GM21447 (cell line): ENCODE data around the gene BACH2.
A peak's percentile ranks its signal among the peaks of the same experiment; 100 is the strongest.
"Not testable (repeated sequence)": the region's sequence is repeated elsewhere in the genome, so short reads cannot be mapped to it uniquely, and the experiment has no call there.

Experiments
- ATAC-seq: cut with Tn5 transposase; IDR thresholded peaks from one replicate; pipeline ENCODE4 v1.9.1; 2021; ENCODE audit not compliant: unreplicated experiment

Gene BACH2

DNA sequence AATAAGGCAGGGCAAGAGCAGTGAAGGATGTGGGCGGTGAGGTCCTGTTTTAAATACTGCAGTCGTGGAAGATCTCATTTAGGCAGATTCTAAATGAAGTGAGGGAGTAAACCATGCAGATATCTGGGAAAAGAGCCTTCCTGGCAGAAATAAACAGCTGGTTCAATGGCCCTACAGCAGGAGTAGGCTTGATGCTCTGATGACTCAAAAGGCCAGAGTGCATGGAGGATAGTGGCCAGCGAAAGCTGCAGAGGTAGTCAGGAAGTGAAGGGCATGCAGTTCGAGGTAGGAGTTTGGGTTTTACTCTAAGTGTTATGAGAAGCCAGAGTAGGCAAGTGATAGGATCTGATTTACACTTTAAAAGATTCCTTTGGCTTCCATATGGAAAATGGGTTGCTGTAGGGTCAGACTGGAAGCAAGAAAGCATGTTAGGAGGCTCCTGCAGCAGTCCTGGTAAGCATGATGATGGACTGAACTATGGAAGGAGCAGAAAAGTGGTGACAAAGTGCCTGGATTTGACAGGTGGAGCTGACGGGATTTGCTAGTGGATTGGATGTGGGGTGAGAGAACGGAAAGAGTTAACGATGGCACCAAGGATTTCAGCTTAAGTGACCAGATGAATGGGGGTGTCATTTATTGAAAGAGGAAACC lies 252.3 kb downstream of the BACH2 start:
- no peak for ATAC-seq

DNA sequence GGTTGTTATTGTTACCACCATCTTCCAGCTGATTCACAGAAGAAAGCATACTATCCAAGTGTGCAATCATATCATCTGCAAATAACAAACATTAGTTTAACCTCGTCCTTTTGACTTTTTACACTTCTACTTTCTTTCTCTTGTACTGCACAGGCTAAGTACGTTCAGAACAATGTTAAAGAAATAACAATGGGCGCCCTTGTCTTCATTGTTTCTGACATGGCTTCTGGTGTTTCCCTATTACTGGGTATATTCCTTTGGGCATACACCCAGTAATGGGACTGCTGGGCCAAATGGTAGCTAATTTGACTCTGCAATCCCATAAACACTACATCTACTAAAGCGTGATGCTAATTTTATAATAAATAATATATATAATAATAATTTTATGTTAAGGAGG lies 255.7 kb downstream of the BACH2 start:
- ATAC-seq: no peak

DNA sequence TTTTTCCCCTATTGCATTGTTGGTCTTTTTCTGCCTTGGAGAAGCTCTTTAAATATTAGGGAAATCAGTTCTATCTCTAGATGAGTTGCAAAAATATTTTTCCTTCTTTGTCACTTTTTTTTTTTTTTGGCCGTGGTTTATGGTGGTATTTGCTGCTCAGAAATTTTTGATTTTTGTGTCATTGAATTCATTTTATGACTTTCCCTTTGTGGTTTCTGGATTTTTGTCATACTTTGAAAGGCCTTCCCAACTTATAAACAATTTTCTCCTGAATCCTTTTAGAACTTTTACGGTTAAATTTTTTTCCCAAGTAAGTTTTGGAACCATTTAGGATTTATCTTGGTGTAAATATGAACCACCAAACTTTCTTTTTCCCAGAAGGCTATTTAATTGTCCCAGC lies 256.7 kb downstream of the BACH2 start:
- ATAC-seq: no peak

DNA sequence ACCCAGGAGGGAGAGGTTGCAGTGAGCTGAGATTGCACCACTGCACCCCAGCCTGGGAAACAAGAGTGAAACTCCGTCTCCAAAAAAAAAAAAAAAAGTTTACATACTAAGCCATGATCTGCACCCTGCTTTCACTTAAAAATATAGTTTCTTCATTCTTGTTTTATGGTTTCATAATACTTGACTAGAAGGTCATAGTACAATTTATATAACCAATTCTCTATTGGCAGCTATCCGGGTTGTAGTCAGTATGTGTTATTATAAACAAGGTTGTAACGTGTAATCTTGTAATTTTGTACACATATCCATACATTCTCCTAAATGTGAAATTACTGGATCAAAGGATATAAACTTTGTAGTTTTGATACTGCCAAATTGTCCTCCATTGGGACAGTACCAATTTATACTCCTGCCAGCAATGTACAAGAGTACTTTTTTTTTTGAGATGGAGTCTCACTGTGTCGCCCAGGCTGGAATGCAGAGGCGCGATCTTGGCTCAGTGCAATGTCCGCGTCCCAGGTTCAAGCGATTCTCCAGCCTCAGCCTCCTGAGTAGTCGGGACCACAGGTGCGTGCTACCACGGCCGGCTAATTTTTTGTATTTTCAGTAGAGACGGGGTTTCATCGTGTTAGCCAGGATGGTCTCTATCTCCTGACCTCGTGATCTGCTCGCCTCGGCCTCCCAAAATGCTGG lies 257.5 kb downstream of the BACH2 start:
- ATAC-seq: no peak

DNA sequence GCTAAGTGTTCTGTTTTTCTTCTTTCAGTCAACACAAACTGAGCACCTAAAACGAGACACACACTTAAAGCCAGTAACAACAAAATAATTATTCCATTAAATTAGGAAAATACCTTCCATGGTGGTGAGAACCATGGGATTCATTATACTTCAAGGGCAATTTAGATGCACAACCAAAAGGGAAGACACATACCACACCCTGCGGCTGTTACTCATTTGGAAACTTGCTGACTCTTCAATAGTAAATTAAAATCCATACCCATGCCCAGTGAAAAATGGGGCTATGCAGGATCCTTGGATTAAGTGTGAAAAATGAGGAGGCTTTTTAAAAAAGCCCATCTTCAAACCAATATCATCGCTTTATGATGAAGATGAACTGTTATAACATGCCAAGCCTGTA lies 259.7 kb downstream of the BACH2 start:
- no peak for ATAC-seq

DNA sequence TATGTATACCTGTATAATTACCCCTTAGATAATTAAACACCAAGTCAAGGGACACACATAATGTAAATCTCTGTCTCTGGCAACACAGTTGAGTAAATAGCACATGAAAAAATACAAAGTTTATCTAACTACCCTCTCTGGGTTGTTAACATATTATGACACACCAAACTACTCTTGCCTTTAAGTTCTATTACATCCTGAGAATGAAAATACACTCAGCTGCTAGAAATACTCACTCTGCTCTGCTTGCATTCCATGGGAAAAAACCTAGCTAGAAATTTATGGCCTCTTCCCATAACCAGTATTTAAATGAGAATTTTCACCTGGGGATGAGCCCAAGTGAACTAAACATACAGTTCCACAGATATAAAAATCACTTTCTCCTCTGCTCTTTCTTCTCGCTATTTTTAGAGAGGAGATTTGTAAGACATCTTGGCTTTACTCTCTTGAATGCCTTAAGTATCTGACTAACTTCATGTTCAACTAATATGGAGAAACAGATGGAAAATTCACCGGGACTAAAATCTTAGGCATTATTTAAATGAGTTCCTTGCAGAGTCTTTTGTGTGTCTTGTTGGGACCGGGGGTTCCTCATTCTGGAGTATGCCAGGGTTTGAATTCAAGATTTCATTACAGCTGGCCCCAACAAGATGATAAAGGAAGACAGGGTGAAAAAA lies 261.5 kb downstream of the BACH2 start:
- ATAC-seq: no peak

DNA sequence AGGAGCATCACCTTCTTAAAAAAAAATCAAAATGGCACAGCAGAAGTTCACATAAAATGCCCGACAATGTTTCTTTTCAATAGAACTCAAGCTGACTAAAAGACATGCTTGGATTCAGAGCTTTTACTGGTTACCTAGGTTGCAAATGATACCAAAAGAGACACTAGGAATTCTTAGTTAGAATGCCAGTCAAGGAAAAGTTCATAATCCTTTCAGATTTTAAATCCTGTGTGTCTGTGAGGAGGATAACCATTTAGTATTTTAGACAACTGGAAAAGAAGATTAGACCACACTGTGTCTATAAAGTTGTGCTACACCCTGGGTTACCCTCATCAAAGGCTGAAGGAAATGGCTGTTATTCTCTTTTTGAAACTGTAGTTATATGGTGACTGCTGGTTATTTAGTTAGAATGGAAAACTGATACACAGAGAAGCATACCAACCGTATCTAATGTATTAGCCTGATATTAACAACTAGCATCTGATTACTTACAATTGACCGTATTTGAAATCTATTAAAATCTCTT lies 262.8 kb downstream of the BACH2 start:
- no peak for ATAC-seq

DNA sequence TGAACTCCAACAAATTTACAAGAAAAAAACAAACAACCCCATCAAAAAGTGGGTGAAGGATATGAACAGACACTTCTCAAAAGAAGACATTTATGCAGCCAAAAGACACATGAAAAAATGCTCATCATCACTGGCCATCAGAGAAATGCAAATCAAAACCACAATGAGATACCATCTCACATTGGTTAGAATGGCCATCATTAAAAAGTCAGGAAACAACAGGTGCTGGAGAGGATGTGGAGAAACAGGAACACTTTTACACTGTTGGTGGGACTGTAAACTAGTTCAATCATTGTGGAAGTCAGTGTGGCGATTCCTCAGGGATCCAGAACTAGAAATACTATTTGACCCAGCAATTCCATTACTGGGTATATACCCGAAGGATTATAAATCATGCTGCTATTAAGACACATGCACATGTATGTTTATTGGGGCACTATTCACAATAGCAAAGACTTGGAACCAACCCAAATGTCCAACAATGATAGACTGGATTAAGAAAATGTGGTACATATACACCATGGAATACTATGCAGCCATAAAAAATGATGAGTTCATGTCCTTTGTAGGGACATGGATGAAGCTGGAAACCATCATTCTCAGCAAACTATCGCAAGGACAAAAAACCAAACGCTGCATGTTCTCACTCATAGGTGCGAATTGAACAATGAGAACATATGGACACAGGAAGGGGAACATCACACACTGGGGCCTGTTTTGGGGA lies 264.0 kb downstream of the BACH2 start:
- not testable (repeated sequence) for ATAC-seq

DNA sequence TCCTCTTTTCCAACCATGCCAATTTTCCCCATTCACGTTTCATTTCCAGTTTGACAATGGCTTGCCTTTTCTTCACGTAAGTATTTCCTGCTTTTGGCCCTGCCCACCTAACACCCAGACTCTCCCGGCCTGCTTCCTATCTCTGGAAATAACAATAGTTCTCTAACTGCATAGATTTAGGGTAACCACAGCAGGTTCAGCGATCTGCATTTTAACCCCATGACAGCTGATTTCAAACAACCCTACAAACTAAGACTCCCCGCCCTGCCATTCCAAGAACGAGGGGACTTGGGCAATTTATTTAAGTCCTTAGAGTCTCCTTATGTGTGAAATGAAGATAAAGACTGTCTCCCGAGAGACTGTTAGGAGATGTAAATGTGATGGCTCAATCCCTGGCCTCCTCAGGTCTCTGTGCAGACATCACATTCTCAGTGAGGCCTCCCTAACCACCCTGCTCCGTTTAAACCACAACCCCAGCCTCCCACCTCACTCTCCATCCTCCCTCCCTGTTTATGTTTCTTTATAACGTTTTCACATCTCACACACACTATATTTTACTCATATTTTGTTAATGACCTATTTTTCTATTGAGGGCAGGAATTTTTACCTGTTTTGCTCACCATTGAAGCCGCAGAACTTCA lies 267.5 kb downstream of the BACH2 start:
- ATAC-seq: no peak

DNA sequence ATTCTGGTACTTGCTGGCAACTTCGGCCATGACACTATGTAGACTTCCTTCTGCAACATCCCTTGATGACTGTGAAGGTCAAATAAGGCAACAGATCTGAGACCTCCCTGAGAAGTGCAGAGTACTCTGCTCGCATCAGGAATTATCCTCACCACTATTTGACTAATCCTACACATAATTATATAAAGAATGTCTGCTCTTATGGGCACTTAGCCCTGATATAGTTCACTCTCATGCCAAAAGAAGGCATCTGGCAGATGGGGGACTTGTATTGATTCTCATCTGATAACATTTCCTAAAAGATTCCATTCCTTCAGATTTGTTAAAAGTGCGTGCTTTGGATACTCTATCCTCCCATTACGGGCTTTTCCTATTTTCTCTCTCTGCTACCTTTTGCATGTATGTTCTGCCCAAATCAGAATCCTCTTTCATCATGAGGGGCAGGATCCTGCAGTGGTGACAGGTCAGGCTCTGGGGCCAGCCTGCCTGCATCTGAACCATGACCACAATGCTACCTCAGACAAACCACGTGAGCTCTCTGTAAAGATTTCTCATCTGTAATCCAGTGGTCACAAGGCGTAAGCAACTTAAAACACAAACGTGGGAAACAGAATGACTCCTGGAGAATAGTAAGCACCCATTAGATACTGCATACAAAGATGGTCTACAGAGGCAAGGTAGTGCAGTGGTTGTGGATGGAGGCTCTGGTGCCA lies 268.4 kb downstream of the BACH2 start:
- no peak for ATAC-seq

DNA sequence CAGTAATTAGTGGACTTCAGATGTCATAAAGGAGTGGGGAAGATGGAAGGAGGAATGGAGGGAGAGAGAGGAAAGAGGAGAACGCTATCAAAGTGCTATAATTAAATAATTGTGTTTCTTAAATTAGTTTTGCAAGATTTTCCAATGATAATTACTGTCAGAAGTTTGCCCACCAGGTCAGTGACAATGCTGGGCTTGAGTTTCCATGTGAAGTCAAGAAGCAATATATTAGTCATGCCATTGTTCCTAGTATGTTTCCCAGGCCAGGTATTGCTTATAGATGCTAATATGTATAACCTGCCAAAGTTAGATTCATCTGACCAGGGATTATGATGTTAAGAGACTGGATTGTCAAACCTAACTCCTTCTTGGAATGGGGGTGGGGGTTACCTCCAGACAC lies 270.4 kb downstream of the BACH2 start:
- no peak for ATAC-seq

DNA sequence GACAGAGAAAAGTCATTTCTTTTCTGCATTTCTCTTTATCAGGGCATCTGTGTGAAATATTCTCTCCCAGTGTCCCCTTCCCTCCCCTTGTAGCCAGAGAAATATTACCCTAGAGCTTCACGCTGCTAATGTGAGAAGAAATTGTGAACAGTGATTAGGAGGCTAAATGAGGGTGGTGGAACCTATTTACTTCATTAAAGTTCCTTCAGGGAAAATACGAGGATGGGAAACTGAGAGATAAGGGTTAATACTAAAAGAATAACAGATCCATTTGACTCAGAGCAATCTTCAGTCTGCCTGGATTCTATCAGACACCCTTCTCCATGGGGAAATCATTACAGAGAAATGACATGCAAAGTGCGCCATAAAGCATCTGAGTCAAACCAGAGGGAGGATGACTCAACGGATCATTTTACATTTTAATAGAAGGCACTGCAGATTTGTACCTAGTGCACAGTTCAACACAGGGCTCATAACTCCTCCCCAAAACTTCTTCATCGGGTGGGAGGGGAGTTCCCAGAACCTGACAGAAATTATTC lies 271.1 kb downstream of the BACH2 start:
- ATAC-seq: no peak

DNA sequence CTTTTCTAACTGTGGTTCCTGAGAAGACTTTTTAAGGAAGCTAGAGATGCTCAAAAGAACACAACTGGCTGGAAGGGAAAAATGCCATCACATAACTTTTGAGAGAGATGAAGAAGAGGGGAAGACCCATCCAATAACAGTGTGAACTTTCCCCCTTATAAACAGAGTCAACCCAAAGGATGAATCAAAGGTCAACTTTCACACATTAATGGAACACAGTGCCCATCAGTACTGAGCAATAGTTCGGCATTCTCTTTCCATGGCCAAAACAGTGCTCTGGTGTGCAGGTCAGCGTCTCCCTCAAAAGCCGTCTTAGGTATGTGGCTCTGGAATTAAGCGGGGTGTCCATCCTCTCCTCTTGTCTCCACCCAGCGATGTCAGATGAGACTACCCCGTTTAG lies 272.0 kb downstream of the BACH2 start:
- no peak for ATAC-seq

DNA sequence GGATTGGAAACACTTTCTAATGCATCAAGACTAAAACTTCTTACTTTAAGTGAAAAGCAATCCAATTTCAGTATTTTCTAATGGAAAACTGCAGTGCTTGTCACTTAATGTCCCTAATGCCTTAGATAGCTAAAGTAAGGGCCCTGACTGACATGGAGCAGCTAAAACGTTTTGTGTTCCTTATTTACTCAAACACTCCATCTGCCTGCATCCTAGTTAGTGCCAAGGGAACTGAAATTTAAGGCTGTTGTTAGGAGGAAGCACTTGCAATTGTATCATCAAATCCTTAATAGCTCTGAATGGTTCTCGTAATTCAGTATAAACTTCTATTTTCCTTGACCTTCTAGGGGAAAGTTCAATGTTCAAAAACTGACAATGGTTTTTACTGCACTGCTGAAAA lies 274.9 kb downstream of the BACH2 start:
- ATAC-seq: no peak

DNA sequence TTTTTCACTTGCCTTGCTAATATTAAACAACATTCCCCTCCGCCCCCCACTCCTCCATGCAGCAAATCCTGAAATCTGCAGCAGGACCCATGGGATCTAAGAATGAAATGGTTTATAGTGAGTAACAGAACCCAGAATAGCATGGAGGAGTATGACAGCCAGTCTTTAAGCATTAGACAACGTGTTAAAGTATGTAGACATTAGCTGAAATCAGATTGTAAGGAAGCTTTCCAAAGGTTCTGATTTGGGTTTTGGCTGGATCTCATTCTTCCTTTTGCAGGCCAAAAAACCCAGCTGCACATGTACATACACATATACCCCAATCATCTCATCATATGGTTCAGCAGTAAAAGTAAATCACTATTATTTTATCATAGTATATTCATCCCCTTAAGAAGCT lies 275.9 kb downstream of the BACH2 start:
- ATAC-seq: no peak

DNA sequence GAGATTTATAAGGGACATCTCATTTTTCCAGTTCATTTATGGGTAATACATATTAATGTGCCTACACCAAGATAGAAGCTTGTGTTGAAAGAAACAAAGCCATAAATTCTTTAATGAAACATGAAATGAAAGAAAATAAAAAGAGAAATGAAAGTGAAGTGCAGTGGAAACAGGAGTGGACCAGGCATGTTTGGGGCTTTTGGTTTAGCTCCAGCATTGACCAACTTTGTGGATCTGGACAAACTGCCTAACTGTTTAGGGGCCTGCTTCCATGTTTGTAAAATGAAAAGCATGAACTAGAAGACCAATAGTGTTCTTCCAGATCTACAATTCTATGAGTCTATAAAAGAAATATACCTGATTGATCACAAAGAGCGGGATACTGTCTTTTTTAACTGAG lies 277.4 kb downstream of the BACH2 start:
- no peak for ATAC-seq

DNA sequence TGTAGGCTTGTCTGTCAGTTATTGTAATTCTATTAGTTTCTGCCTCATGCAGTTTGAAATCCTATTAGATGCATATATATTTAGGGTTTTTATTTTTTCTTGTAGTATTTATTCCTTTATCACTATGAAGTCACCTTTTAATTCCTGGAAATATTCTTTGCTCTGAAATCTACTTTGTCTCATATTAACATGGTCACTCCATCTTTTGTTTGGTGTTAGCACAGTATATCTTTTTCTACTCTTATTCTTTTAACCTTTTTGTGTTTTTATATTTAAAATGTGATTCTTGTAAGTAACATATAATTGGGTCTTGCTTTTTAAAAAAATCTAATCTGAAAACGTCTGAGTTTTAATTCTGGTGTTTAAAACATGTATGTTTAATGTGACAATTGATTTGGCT lies 280.8 kb downstream of the BACH2 start:
- no peak for ATAC-seq

DNA sequence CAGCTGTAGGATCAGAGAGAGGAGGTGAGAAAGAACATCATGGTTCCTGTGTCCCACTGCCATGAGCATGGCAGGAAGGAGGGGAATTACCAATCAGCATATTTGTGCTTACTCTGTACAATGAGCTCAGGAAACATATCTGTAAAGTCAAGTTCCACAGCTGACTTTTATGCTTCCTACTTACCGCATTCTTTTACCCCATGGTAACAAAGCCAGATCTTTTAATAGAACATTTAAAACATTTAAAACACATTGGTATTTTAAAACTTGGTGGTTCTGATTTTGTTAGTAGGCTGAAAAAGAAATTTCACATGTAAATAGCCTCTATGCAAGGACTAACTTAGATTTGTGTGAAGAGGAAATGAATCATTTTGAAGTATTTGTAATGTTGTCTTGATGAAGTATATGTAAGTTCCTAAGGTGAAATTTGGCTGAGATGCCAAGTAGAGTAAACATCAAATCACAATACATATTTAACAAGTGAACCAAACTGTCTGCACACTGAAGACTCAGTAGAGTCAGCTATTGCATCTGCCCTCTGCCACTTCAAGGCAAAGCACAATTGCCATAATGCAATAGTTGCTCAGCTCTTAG lies 287.6 kb downstream of the BACH2 start:
- peak; percentile 52 for ATAC-seq

DNA sequence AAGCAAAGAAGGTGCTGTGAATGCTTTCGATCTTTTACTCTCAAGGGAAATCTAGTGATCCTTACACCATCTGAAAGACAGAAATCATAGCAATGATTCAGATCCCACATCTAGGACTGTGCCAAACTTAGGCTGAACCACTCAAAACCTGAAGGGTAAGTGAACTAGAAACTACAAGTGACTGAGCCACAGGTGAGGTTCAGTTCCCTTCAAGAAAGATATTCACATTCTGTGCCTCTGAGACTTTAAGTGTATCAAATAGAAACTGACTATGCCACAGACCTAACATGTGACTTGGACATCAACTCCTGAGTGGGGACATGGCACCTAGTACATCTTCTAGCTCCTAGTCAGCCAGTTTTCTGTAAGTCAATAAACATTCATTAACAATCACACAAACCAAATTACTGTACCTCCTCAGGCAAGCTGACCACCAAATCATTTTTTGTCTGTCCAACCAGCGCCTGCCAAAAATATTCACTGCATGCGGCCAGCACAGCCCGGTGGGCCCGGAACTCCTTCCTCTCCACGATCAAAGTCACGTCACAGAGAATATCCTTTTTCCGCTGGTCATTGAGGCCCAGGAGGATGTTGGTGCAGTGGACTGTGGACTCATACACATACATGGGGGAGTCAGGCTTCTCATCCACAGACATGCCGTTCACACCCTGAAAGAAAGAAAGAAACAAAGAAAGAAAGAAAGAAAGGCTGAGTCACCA lies 288.3 kb downstream of the BACH2 start:
- peak; percentile 71 for ATAC-seq
